Limb (tissue), 2 donors: ENCODE measurements around the gene CYP4F11.
"Not testable (repeated sequence)": the region's sequence is repeated elsewhere in the genome, so short reads cannot be mapped to it uniquely, and the experiment has no call there.

Experiments
- DNase-seq, 2 donors: peaks; one replicate each; pipeline ENCODE4 v3.0.0-alpha.2; 2016; ENCODE audit errors: extremely low spot score in 2 of 2

The CYP4F11 gene

GRCh38 chr19:15923702-15924101 is 10.6 kb downstream of the CYP4F11 start:
- no peak for DNase-seq

GRCh38 chr19:15922021-15922420 is 12.3 kb downstream of the CYP4F11 start:
- DNase-seq: no peak

- no peak for DNase-seq
These were observed 15.1 kb downstream of the CYP4F11 start for GRCh38 chr19:15919243-15919642.

- no peak for DNase-seq
These were observed 19.2 kb downstream of the CYP4F11 start for GRCh38 chr19:15915109-15915508.

- DNase-seq: no peak
These were observed 20.5 kb downstream of the CYP4F11 start for GRCh38 chr19:15913830-15914229.

GRCh38 chr19:15913384-15913783 is 20.9 kb downstream of the CYP4F11 start:
- no peak for DNase-seq

- no peak for DNase-seq
These were observed 22.6 kb downstream of the CYP4F11 start for GRCh38 chr19:15911599-15912235.

- DNase-seq: no peak
These were observed 29.3 kb downstream of the CYP4F11 start for GRCh38 chr19:15905026-15905425.

GRCh38 chr19:15902898-15903297 is 31.4 kb downstream of the CYP4F11 start:
- not testable (repeated sequence) for DNase-seq

GRCh38 chr19:15902254-15902653 is 32.1 kb downstream of the CYP4F11 start:
- no peak for DNase-seq

- no peak for DNase-seq
These were observed 33.8 kb downstream of the CYP4F11 start for GRCh38 chr19:15900504-15900903.

- DNase-seq: not testable (repeated sequence)
These were observed 34.3 kb downstream of the CYP4F11 start for GRCh38 chr19:15900032-15900431.

GRCh38 chr19:15899561-15899960 is 34.8 kb downstream of the CYP4F11 start:
- peak in 1 of 2 donors; percentile 33 for DNase-seq

- DNase-seq: no peak
These were observed 36.5 kb downstream of the CYP4F11 start, which contains the start of gene CYP4F2 for GRCh38 chr19:15897738-15898276. Gene CYP4F2, minus strand, starts transcription at chr19:15898074. Its CDS starts 463 bp downstream, at chr19:15897611.

GRCh38 chr19:15897026-15897737 is 37.1 kb downstream of the CYP4F11 start:
- no peak for DNase-seq

GRCh38 chr19:15895876-15896430 is 38.4 kb downstream of the CYP4F11 start:
- DNase-seq: no peak

GRCh38 chr19:15894359-15894758 is 40.0 kb downstream of the CYP4F11 start:
- no peak for DNase-seq

GRCh38 chr19:15893477-15893876 is 40.9 kb downstream of the CYP4F11 start:
- DNase-seq: no peak

GRCh38 chr19:15892012-15892411 is 42.3 kb downstream of the CYP4F11 start:
- no peak for DNase-seq

GRCh38 chr19:15891434-15891833 is 42.9 kb downstream of the CYP4F11 start:
- no peak for DNase-seq

GRCh38 chr19:15889339-15889738 is 45.0 kb downstream of the CYP4F11 start:
- not testable (repeated sequence) for DNase-seq

GRCh38 chr19:15885919-15886318 is 48.4 kb downstream of the CYP4F11 start:
- no peak for DNase-seq
